Measurements from ENCODE around the gene SCYGR4. TPM values are rescaled to one million over a fixed set of nuclear protein-coding genes. Genes with fewer than 3 reads are reported as not detected.
"Not testable (repeated sequence)": the region's sequence is repeated elsewhere in the genome, so short reads cannot be mapped to it uniquely, and the experiment has no call there.

The SCYGR4 gene
- total RNA-seq, 1 experiment from 2014 or later: not detected

- in situ Hi-C loops (cut with HindIII; ENCODE audit: low sequenced_read_pairs): no loop called here
These were observed 40.0 kb downstream of the SCYGR4 start for GRCh38 chr2:227657199-227657845.

GRCh38 chr2:227661025-227661649 is 43.8 kb downstream of the SCYGR4 start:
- DNase-seq (ENCODE audit: low spot score): no peak
- in situ Hi-C loops (cut with HindIII; ENCODE audit: low sequenced_read_pairs): no loop called here

More at GRCh38 chr2:227657199-227657845, 40.0 kb downstream of the SCYGR4 start:
- no peak for DNase-seq (ENCODE audit: low spot score)

GRCh38 chr2:227661827-227662226 is 44.5 kb downstream of the SCYGR4 start:
- in situ Hi-C loops (cut with HindIII; ENCODE audit: low sequenced_read_pairs): no loop called here

GRCh38 chr2:227665189-227665940 is 48.1 kb downstream of the SCYGR4 start:
- in situ Hi-C loops (cut with HindIII; ENCODE audit: low sequenced_read_pairs): no loop called here
- no peak for DNase-seq (ENCODE audit: low spot score)

More at GRCh38 chr2:227661827-227662226, 44.5 kb downstream of the SCYGR4 start:
- DNase-seq (ENCODE audit: low spot score): no peak

- DNase-seq (ENCODE audit: low spot score); in situ Hi-C loops (cut with HindIII; ENCODE audit: low sequenced_read_pairs): not testable (repeated sequence)
These were observed 49.4 kb downstream of the SCYGR4 start, which contains the start of gene SCYGR5 for GRCh38 chr2:227666631-227667170. Gene SCYGR5 (plus strand): TSS chr2:227666804. CDS start chr2:227666804, 0 bp downstream.

Other genes starting within 250 kb of the SCYGR4 start
- not detected in 2 replicates for gene TM4SF20, start 238.2 kb upstream of the SCYGR4 start, total RNA-seq (2014; rRNA removed; shearing (Covaris generic))
- not detected in 2 replicates for gene SCYGR1, start 229.5 kb upstream of the SCYGR4 start, total RNA-seq (2014; rRNA removed; shearing (Covaris generic))
- gene AGFG1, start 145.3 kb upstream of the SCYGR4 start, total RNA-seq (2014; rRNA removed; shearing (Covaris generic)): 37.8 and 54.9 TPM in 2 replicates
- gene SCYGR2, start 18.6 kb upstream of the SCYGR4 start, total RNA-seq (2014; rRNA removed; shearing (Covaris generic)): not detected in 2 replicates
- gene SCYGR3, start 2.7 kb upstream of the SCYGR4 start, total RNA-seq (2014; rRNA removed; shearing (Covaris generic)): not detected in 2 replicates
- gene SCYGR5, start 49.3 kb downstream of the SCYGR4 start, total RNA-seq (2014; rRNA removed; shearing (Covaris generic)): not detected in 2 replicates
- not detected in 2 replicates for gene SLC19A3, start 100.5 kb downstream of the SCYGR4 start, total RNA-seq (2014; rRNA removed; shearing (Covaris generic))
- not detected in 2 replicates for gene SCYGR6, start 107.3 kb downstream of the SCYGR4 start, total RNA-seq (2014; rRNA removed; shearing (Covaris generic))
- gene SCYGR7, start 110.8 kb downstream of the SCYGR4 start, total RNA-seq (2014; rRNA removed; shearing (Covaris generic)): not detected in 2 replicates
- not detected in 2 replicates for gene SCYGR8, start 128.4 kb downstream of the SCYGR4 start, total RNA-seq (2014; rRNA removed; shearing (Covaris generic))
- not detected in 2 replicates for gene CCL20, start 196.3 kb downstream of the SCYGR4 start, total RNA-seq (2014; rRNA removed; shearing (Covaris generic))

Data from G401 (cell line).